Stimulated activated CD8-positive, alpha-beta memory T cell treated with anti-CD3 and anti-CD28 coated beads, Interleukin-15, amount 100 ng/mL, for 1 hour (primary cell): Measurements from ENCODE around the gene SPAG5.
A peak's percentile ranks its signal among the peaks of the same experiment; 100 is the strongest.

Experiments
- DNase-seq: peaks from one replicate; pipeline ENCODE4 v3.0.0-alpha.2; 2020; ENCODE audit warnings: low read depth

SPAG5 gene

GRCh38 chr17:28598799-28599310 is at the start of gene SPAG5:
Gene SPAG5, minus strand, starts transcription at chr17:28599025. Its CDS starts 79 bp downstream, at chr17:28598946.
- DNase-seq: peak; percentile 84

- no peak for DNase-seq
These were observed 47.4 kb upstream of the SPAG5 start for GRCh38 chr17:28646039-28646754.

GRCh38 chr17:28645576-28645939 is 46.7 kb upstream of the SPAG5 start:
- DNase-seq: no peak

- peak; percentile 89 for DNase-seq
These were observed 46.2 kb upstream of the SPAG5 start, which contains the start of gene BLTP2 for GRCh38 chr17:28644787-28645575. Gene BLTP2, minus strand, starts transcription at chr17:28645158. Its CDS starts 102 bp downstream, at chr17:28645056.

GRCh38 chr17:28643983-28644786 is 45.4 kb upstream of the SPAG5 start:
- no peak for DNase-seq

- DNase-seq: no peak
These were observed 42.8 kb upstream of the SPAG5 start for GRCh38 chr17:28641579-28641978.

- no peak for DNase-seq
These were observed 36.7 kb upstream of the SPAG5 start for GRCh38 chr17:28635506-28635905.

- DNase-seq: no peak
These were observed 35.5 kb upstream of the SPAG5 start for GRCh38 chr17:28634206-28634865.

GRCh38 chr17:28626818-28627217 is 28.0 kb upstream of the SPAG5 start:
- DNase-seq: no peak

GRCh38 chr17:28624148-28624547 is 25.3 kb upstream of the SPAG5 start:
- DNase-seq: no peak

- DNase-seq: no peak
These were observed 24.9 kb upstream of the SPAG5 start for GRCh38 chr17:28623696-28624095.

GRCh38 chr17:28622186-28622585 is 23.4 kb upstream of the SPAG5 start:
- DNase-seq: no peak

- DNase-seq: no peak
These were observed 21.2 kb upstream of the SPAG5 start for GRCh38 chr17:28620010-28620409.

- no peak for DNase-seq
These were observed 19.6 kb upstream of the SPAG5 start for GRCh38 chr17:28618464-28618863.

- no peak for DNase-seq
These were observed 17.5 kb upstream of the SPAG5 start for GRCh38 chr17:28616281-28616680.

- DNase-seq: no peak
These were observed 16.6 kb upstream of the SPAG5 start for GRCh38 chr17:28615260-28615940.

GRCh38 chr17:28613931-28614381 is 15.1 kb upstream of the SPAG5 start, which contains the start of gene RSKR:
Gene RSKR, minus strand, starts transcription at chr17:28614185. Its CDS starts 24 bp downstream, at chr17:28614161.
- no peak for DNase-seq

GRCh38 chr17:28612936-28613872 is 14.4 kb upstream of the SPAG5 start:
- no peak for DNase-seq

- DNase-seq: no peak
These were observed 13.7 kb upstream of the SPAG5 start for GRCh38 chr17:28612531-28612930.

GRCh38 chr17:28610376-28610775 is 11.6 kb upstream of the SPAG5 start:
- no peak for DNase-seq
